ENCODE results near the gene AANAT.
A peak's percentile ranks its signal among the peaks of the same experiment; 100 is the strongest.

Gene AANAT

GRCh38 chr17:76442341-76443338 is 24.8 kb upstream of the AANAT start:
- DNase-seq, result no peak

GRCh38 chr17:76444518-76445311 is 22.7 kb upstream of the AANAT start:
- DNase-seq, result no peak

- DNase-seq, result no peak
Measured at GRCh38 chr17:76445697-76446448, 21.5 kb upstream of the AANAT start.

GRCh38 chr17:76446449-76447231 is 20.8 kb upstream of the AANAT start:
- DNase-seq, result no peak

DNA sequence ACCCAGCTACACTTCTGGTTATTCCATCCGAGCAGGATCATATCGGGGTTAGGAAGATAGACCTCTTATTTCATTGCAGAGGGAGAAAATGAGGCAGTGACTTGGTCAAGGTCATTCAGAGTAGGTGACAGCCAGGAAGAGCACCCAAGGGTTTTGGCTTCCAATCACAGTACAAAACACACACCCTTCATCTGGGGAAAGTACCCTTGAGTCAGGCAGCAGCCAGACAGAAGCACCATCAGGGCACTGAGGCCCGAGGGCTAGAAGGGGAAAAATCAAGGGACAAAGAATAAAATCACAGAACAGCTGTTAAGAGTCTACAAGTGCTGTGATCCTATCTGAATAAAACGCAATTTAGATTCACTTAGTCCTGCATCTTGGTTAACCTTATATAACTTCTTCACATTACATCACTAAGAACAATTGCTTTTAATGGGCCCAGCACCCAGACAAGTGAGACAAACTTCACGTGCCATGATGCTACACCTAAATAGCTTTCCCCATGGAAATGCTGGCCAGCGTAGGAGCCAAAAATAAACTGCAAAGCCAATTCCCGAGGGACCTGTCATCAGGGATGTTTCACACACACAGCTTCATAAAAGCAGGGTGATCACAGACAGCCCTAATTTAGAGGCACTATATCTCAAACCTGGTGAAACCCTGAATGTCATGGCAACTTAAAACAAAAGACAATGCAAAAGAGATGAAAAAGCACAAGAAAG is 19.3 kb upstream of the AANAT start:
- no peak for DNase-seq

DNA sequence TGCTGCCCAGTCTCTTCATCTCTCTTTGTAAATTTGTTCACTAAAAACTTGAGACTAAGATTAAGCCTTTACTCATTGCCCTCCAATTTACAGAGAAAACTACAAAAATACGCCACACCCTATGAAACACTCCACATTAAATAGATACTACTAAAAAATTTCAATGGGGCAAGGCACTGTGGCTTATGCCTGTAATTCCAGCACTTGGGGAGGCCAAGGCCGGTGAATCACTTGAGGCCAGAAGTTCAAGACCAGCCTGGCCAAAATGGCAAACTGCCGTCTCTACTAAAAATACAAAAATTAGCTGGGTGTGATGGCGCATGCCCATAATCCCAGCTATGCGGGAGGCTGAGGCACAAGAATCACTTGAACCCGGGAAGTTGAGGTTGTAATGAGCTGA is 18.3 kb upstream of the AANAT start:
- no peak for DNase-seq

DNA sequence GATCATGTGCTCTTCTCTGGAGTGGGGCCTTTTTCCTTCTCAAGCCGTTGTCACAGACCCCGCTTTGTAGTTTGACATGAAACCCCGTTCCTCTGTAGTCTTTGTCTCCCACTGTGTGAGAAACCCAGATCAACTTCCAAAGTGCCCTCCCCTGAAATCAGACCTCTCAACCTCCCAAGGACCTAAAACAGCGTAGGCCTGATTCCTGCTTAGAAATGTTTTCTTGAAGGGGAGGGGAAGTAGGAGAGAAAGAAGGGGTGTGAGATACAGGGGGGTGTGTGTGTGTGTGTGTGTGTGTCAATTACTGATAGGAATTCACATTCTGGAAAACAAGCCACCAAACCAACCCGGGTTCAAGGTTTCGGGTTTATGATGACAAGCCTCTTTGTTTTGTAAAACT is 15.9 kb upstream of the AANAT start:
- no peak for DNase-seq

DNA sequence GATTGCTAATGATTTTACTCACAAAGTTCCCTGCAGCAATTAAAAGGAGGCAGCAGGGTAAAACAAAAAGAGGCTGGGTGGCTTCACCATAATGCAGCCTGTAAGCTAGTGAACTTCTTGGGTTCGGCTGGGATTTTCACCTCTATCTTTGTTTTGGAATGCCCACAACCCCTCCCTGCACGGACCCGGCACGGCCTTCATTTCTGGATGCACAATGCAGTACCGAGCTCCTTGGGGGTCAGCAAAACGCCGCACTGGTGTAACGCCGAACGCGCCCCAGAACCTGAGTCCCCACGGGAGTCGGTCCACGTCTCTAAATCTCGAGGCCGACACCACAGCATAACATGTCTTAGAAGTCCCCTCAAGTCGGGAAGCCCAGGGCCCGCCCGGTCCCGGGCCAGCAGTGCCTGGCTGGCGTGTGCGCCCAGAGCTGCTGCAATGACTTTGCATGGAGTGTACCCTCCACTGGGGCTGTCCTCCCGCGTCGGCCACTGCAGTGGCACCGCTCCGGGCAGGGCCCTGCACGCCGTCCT is 15.2 kb upstream of the AANAT start:
- DNase-seq, result no peak

DNA sequence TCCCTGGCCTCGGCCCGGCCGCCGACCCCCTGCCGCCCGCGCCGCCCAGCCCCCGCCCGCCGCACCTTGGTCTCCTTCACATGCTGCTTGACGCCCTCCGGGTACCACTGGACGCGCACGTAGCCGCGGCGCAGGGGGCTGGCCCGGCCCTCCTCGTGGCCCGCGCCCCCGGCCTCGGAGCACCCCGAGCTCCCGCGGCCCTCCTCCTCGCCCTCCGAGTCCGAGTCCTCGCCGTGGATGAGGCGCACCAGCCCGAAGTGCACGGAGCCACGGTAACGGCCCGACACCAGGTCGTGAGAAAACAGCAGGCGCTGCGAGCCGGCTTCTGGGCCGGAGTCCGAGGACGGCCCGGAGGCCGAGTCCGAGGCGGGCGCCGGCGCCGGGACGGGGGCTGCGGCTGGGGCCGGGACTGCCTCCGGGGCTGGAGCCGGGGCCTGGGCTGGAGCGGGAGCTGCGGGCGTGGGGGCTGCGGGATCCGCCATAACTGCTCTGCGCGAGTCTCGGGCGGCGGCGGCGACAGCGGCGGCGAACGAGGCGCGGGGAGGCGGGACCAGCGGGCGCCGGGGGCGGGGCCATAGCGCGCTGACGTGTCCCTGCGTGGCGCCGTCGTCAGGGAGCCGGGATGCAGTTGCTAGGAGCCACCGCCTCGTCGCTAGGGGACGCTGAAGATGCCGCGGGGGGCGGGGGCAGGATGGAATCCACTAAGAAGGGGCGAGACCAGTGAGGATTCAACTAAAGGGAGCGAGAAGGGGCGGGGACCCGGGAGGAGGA is 14.6 kb upstream of the AANAT start, which contains the start of gene UBE2O:
UBE2O (minus strand) TSS at position 493 of the 771 bp plus-strand sequence; CDS start at position 482, 11 bp downstream.
- DNase-seq, result peak; percentile 88

DNA sequence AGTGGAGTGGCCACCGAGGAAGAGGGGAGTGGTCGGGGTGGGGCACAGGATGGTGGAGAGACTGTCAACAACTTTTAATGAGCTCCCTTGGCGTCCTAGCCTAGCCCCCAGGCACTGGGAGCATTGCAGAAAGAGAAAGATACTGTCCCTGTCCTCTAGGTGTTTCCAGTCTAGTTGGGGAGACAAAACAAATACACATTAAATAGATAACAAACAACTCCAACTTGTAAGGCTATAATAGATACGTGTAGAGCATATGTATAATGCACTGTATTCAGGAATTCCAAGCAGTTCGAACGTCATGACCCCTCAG is 14.0 kb upstream of the AANAT start:
- no peak for DNase-seq

DNA sequence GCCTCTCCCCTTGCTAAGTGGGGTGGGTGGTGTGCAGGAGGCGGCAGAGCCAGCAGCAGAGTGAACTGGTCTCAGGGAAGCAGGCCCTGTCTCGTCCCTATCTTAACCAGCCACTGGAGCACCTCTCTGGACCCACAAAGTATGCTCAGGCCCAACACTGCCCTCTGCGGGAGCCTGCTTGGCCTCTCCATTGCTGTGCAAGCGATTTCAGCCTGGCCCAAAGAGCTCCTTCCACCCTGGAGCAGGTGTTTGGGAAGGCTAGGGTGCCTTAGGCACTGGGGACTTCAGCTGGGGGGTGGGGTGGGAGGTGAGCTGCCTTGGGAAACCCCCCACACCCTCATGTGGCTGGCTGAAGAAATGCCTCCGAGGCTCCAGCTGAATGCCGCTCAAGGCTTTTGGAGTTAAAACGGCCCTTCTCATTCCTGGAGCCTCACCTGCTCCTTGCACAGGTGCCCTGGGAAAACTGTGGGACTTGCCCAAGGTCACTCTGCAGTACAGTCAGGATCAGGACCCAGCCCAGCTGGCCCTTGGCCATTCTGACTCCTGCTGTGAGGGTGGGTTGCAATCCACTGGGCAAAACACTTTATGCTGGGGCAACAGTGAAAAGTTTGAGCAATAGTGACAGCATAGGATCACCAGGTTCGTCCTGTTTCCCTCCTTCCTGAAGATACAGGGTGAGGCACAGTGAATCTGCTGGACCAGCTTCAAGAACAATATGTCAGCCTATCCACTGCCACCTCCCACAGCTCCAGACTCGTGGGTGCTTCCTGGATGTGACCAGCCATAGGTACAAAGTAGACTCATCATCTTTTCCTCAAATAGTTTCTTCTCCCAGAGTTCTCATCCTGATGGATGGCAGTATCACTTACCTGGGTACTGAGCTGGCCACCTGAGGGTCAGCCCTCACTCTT is 8.6 kb upstream of the AANAT start:
- no peak for DNase-seq

GRCh38 chr17:76459674-76460073 is 7.7 kb upstream of the AANAT start:
- DNase-seq, result no peak

DNA sequence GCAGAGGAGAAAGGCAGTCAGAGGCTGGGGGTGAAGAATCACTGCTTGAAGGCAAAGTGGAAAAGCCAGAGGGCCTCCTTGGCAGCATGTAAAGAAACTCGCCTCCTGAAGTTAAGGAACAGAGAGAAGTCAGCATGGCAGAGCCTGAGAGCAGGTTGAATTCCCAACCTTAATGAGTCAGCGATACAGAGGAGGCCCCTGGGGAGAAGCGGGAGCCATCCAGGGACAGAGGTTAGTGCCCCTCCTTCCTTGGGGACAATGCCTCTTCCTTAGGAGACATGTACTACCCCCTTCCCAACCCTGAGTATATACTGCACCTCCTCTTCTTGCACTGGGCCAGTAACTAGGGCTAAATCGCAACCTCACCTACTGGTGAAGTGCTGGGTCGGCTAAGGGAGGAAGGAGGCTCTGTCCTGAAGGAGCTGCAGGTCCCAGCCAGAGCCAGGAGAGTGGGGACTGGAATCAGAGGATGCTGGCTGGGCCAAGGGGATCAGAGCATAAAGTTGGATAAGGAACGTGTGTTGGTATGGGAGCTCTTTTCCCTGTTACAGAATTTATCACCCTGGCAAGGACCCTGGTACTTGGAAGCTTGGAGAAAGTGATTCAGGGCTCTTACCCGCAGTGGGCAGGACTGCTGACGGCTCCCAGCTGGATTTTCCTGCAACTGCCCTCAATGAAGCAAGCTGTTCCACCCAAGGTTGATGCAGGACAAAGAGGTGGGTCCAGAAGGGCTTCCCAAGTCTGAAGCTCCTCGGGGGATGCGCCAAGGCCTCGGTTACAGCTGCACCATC is 5.4 kb upstream of the AANAT start:
- DNase-seq, result no peak

- DNase-seq, result no peak
Measured at GRCh38 chr17:76462556-76463290, 4.7 kb upstream of the AANAT start.

DNA sequence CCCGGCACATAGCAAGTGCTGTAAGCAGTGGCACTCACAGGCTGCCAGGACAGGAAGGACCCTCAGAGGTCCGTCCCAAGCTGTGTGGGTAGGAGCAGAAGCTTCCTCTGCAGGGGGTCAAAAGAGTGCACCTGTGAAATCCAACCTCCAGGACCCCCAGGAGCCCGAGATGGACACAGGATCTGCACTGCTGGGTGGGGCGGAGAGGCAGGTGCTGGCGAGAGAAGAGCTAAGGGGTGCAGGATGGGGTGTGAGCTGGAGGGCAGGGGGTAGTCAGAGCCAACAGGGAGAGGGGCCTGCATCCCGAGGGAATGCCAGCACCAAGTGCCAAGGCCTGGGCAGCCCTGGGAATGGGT is 650 bp upstream of the AANAT start:
- DNase-seq, result no peak

DNA sequence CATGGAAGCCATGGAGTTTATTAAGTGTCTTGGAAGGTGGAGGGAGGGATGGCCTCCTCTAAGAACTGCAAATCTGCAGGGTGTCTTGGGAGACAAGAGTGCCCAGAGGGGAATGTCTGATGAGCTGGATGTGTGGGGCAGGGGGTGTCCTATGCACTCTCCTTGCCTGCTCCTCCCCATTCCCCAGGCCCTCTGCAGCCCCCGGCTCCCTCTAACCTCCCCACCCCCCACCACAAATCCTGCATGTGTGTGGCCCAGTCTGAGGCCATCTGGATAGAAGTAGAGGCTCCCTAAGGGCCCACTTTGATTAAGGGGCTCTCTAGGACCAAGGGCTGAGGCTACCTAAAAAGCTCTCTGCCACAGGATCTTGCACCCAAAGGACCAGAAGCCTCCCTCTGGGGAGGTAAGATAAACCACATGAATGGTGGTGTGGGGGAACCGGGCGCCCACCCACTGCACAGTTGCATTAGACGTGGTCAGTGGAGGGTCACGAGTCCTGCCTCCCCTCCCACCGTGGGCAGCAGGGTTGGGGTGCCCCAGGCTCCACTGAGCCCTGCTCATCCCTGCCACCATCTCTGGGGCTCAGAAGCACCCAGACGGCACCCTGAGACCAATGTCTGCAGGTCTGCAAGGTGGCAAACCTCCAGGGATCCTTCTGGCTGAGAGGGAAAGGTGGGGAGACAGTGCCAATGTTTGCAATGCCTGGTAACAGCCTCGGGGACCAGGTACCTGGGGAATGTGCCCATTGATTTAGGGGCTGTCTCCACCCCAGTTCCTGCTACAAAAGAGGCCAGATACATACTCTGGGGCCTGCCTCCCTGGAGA is 618 bp downstream of the AANAT start:
- no peak for DNase-seq

- DNase-seq, result no peak
Measured at GRCh38 chr17:76468634-76469010, 1.2 kb downstream of the AANAT start.
